Mesenchymal stem cell (in vitro differentiated cells and primary cell): ENCODE measurements around the gene LPAR3.

Experiments used
- DNase-seq: peaks from one replicate; pipeline ENCODE4 v3.0.0-alpha.2; 2013
- H2AFZ ChIP-seq: one replicate; pipeline ENCODE4 v1.6.1; 2013; ENCODE audit warnings: low read depth, mild to moderate bottlenecking, control low read depth, inconsistent platforms, low read length, moderate library complexity
- H2AK5ac ChIP-seq: 2 replicates; pipeline ENCODE4 v1.6.1; 2013; ENCODE audit warnings: low read length, moderate library complexity, mild to moderate bottlenecking, inconsistent platforms; ENCODE audit not compliant: severe bottlenecking
- H2BK120ac ChIP-seq: one replicate; pipeline ENCODE4 v1.6.1; 2013; ENCODE audit warnings: low read depth, mild to moderate bottlenecking, inconsistent platforms, low read length, moderate library complexity
- H2BK12ac ChIP-seq, 2 experiments: one replicate each; pipeline ENCODE4 v1.6.1; 2013; ENCODE audit warnings: inconsistent platforms in 2 of 2, low read length in 2 of 2, mild to moderate bottlenecking in 2 of 2, moderate library complexity in 2 of 2, control low read depth in 1 of 2
- H2BK15ac ChIP-seq: one replicate; pipeline ENCODE4 v1.6.1; 2013; ENCODE audit warnings: mild to moderate bottlenecking, low read depth, inconsistent platforms; ENCODE audit not compliant: poor library complexity, severe bottlenecking
- H2BK5ac ChIP-seq: 2 replicates; pipeline ENCODE4 v1.6.1; 2013; ENCODE audit warnings: low read depth, mild to moderate bottlenecking, low read length, control low read depth, inconsistent platforms; ENCODE audit not compliant: poor library complexity, severe bottlenecking
- H3K14ac ChIP-seq, 2 experiments: one replicate each; pipeline ENCODE4 v1.6.1; 2013; ENCODE audit warnings: inconsistent platforms in 2 of 2, low read length in 2 of 2, control low read depth in 1 of 2, mild to moderate bottlenecking in 1 of 2, moderate library complexity in 1 of 2
- H3K18ac ChIP-seq, 2 experiments: one replicate each; pipeline ENCODE4 v1.6.1; 2013; ENCODE audit warnings: inconsistent platforms in 2 of 2, low read length in 2 of 2, control low read depth in 1 of 2, low read depth in 1 of 2, mild to moderate bottlenecking in 1 of 2
- H3K23ac ChIP-seq, 2 experiments: one replicate each; pipeline ENCODE4 v1.6.1; 2013; ENCODE audit warnings: inconsistent platforms in 2 of 2, low read length in 2 of 2, mild to moderate bottlenecking in 2 of 2, moderate library complexity in 2 of 2, control low read depth in 1 of 2
- H3K27ac ChIP-seq: 2 replicates; pipeline ENCODE4 v1.5.1; 2013; ENCODE audit warnings: mild to moderate bottlenecking, moderate library complexity, low read length, control low read depth, inconsistent platforms; ENCODE audit not compliant: poor library complexity, severe bottlenecking
- H3K27me3 ChIP-seq, 2 experiments: 2 replicates each; pipeline versions ENCODE4 v1.6.1 to v1.7.0; 2013; ENCODE audit warnings: low read length in 2 of 2, mild to moderate bottlenecking in 2 of 2, moderate library complexity in 2 of 2, control low read depth in 1 of 2, inconsistent platforms in 1 of 2; ENCODE audit not compliant: control insufficient read depth in 1 of 2, insufficient read depth in 1 of 2
- H3K36me3 ChIP-seq, 2 experiments: 2 replicates each; pipeline versions ENCODE4 v1.6.1 to v1.7.0; 2013; ENCODE audit warnings: low read length in 2 of 2, control low read depth in 1 of 2, inconsistent platforms in 1 of 2, low read depth in 1 of 2, mild to moderate bottlenecking in 1 of 2; ENCODE audit not compliant: insufficient read depth in 2 of 2, control insufficient read depth in 1 of 2
- H3K4ac ChIP-seq, 2 experiments: one replicate each; pipeline ENCODE4 v1.6.1; 2013; ENCODE audit warnings: inconsistent platforms in 2 of 2, low read length in 2 of 2, mild to moderate bottlenecking in 2 of 2, moderate library complexity in 2 of 2, control low read depth in 1 of 2, low read depth in 1 of 2
- H3K4me1 ChIP-seq: 2 replicates; pipeline ENCODE4 v1.6.1; 2013; ENCODE audit warnings: low read depth, low read length, control low read depth; ENCODE audit not compliant: control insufficient read depth, insufficient read depth
- H3K4me2 ChIP-seq: 2 replicates; pipeline ENCODE4 v1.6.1; 2013; ENCODE audit warnings: low read length, mild to moderate bottlenecking, inconsistent platforms; ENCODE audit not compliant: poor library complexity, severe bottlenecking
- H3K4me3 ChIP-seq, 2 experiments: 2 replicates each; pipeline versions ENCODE4 v1.5.1 to v1.7.0; 2013; ENCODE audit warnings: low read length in 2 of 2, mild to moderate bottlenecking in 2 of 2, control low read depth in 1 of 2, low read depth in 1 of 2; ENCODE audit not compliant: insufficient read depth in 1 of 2
- H3K79me1 ChIP-seq: replicated peaks from 2 replicates; pipeline ENCODE4 v1.6.1; 2013; ENCODE audit warnings: mild to moderate bottlenecking, control low read depth, low read length, inconsistent platforms; ENCODE audit not compliant: poor library complexity, severe bottlenecking
- H3K9ac ChIP-seq: 2 replicates; pipeline ENCODE4 v1.7.0; 2013; ENCODE audit warnings: mild to moderate bottlenecking, low read length, moderate library complexity
- H3K9me3 ChIP-seq: 2 replicates; pipeline ENCODE4 v1.7.0; 2013; ENCODE audit warnings: mild to moderate bottlenecking, low read length; ENCODE audit not compliant: control insufficient read depth
- H4K8ac ChIP-seq: one replicate; pipeline ENCODE4 v1.6.1; 2013; ENCODE audit warnings: inconsistent platforms, mild to moderate bottlenecking, low read length, moderate library complexity
- H4K91ac ChIP-seq: one replicate; pipeline ENCODE4 v1.6.1; 2013; ENCODE audit warnings: mild to moderate bottlenecking, low read length, inconsistent platforms
- WGBS: methylation state at CpG from one replicate; pipeline ENCODE4 v1.1.7; 2013; ENCODE audit warnings: mixed read lengths; 5-methylcytosine and 5-hydroxymethylcytosine counted together

The LPAR3 gene

DNA sequence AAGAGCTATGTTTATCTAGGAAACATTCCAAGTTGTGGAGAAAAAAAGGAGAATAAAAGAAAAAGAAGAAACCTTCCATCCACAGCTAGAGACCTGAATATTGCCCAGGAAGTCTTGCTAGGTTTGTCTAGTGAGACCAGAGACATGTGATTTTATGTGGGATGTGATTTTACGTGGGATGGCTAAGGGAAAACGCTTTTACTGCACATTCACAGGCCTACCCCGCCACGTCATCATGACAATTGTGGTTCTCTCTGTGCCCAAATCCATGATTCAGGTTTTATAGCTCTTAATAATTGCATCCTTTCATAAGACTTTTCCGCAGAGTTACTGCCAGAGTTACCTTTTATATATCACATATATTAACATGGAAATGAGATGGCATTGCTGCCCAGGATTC lies 116.4 kb downstream of the LPAR3 start:
- Histone ChIP-seq H3K4me2 (no peak overlapping the region), H3K27ac (no peak overlapping the region), H3K14ac (no peak overlapping the region), H3K4me1 (peaks cover 1% of the 10 kb centered on the region), H2AK5ac (no peak overlapping the region), H3K9me3 (no peaks in the 10 kb centered on the region), H3K4ac (no peak overlapping the region), H2BK120ac (no peak overlapping the region), H3K9ac (no peak overlapping the region), H3K27me3 (peaks cover 0 to 28% of the 10 kb centered on the region in 2 experiments), H2BK15ac (no peak overlapping the region), H3K4me3 (no peak overlapping the region), H3K23ac (no peak overlapping the region), H3K79me1 (no peaks in the 10 kb centered on the region), H2AFZ (no peak overlapping the region), H4K91ac (no peak overlapping the region), H2BK12ac (no peak overlapping the region), H4K8ac (no peak overlapping the region), H3K18ac (no peak overlapping the region), H3K36me3 (no peaks in the 10 kb centered on the region), H2BK5ac (no peak overlapping the region)
- DNase-seq: no peak
- 98% methylated on average over 5 of the region's 5 CpGs for WGBS

DNA sequence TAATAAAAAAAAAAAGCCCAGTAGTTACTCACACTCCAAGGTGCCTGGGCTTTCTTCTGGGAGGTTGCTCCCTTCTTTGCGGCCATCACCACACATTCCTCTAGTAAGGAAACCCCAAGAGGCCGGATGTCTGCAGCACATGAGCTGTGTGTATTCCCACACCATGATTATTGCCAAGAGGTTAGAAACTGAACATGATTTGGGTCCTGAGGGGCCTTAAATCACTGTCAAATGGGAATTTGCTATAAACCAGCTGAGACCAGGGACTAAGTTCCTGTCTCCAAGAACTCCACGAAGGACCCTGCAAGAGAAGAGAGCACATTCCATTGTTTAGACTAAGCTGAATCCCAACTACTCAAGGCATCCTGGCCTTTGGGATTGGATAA lies 117.5 kb downstream of the LPAR3 start:
- no peak overlapping the region for H3K27ac ChIP-seq
- WGBS: 71% methylated on average over 2 of the region's 3 CpGs

DNA sequence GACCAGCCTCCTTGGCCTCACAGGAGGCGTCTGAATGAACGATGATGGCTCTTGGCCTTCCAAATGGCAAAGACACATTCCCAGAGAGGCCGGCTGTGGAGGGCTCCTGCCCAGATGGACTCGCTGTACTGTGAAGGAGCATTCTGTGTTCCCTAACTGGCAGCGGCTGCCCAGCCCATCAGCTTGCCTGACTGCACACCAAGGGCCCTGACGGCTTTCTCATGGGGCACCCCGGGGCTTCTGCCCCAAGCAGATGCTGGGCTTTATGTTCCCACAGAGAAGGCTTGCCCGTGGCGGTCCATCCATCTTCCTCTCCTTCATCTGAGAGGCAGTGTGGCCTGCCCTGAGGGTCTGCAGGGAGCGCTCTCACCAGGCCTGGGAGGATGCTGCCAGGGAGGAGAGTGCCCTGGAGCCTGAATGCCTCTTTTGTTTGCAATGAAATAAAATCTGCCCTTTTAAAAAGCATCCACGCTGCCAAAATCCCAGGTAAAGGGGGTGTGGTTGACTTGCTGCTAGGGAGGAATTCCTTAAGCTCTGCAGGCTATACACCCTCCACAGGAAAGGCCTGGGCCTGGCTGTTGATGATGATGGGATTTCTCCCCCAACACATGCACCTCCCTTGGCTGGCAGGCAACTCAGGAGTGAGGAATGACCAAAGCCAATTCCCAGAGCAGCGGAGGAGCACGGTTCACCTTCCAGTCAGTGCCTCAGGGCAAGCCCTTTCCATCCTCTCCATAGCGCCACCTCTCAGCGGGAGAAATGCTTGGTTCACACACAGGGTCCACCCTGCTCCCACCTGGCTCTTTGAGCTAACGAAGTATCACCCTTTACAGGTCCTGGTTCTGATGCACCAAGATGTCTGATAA lies 118.1 kb downstream of the LPAR3 start:
- no peak overlapping the region for H3K27ac ChIP-seq
- no peak overlapping the region for H2BK5ac ChIP-seq
- no peak overlapping the region for H4K91ac ChIP-seq
- no peak overlapping the region for H3K14ac ChIP-seq
- no peak overlapping the region for H3K9ac ChIP-seq
- no peak overlapping the region for H4K8ac ChIP-seq
- no peak overlapping the region for H2AFZ ChIP-seq
- no peak overlapping the region for H3K4me3 ChIP-seq
- DNase-seq: no peak
- H2BK12ac ChIP-seq: no peak overlapping the region
- H2AK5ac ChIP-seq: no peak overlapping the region
- H3K79me1 ChIP-seq: no peaks in the 10 kb centered on the region
- H3K9me3 ChIP-seq: no peaks in the 10 kb centered on the region
- H3K18ac ChIP-seq: no peak overlapping the region
- H3K36me3 ChIP-seq: no peaks in the 10 kb centered on the region
- H2BK15ac ChIP-seq: no peak overlapping the region
- no peak overlapping the region for H3K23ac ChIP-seq
- peaks cover 1% of the 10 kb centered on the region for H3K4me1 ChIP-seq
- H3K4ac ChIP-seq: no peak overlapping the region
- H3K4me2 ChIP-seq: no peak overlapping the region
- peaks cover 0 to 24% of the 10 kb centered on the region in 2 experiments for H3K27me3 ChIP-seq
- no peak overlapping the region for H2BK120ac ChIP-seq
- 82% methylated on average over 15 of the region's 16 CpGs for WGBS

More for the DNA sequence above, 117.5 kb downstream of the LPAR3 start:
- no peak overlapping the region for H3K18ac ChIP-seq
- no peaks in the 10 kb centered on the region for H3K79me1 ChIP-seq
- no peak overlapping the region for H3K14ac ChIP-seq
- no peak overlapping the region for H2AFZ ChIP-seq
- H2AK5ac ChIP-seq: no peak overlapping the region
- H3K9me3 ChIP-seq: no peaks in the 10 kb centered on the region
- no peak overlapping the region for H3K4ac ChIP-seq
- no peak overlapping the region for H2BK15ac ChIP-seq
- no peak overlapping the region for H3K4me3 ChIP-seq
- no peaks in the 10 kb centered on the region for H3K36me3 ChIP-seq
- H2BK120ac ChIP-seq: no peak overlapping the region
- H3K4me1 ChIP-seq: peaks cover 1% of the 10 kb centered on the region
- no peak overlapping the region for H2BK5ac ChIP-seq
- H3K27me3 ChIP-seq: peaks cover 0 to 26% of the 10 kb centered on the region in 2 experiments
- no peak for DNase-seq
- no peak overlapping the region for H2BK12ac ChIP-seq
- H3K4me2 ChIP-seq: no peak overlapping the region
- no peak overlapping the region for H4K91ac ChIP-seq
- no peak overlapping the region for H3K23ac ChIP-seq
- H4K8ac ChIP-seq: no peak overlapping the region
- H3K9ac ChIP-seq: no peak overlapping the region

DNA sequence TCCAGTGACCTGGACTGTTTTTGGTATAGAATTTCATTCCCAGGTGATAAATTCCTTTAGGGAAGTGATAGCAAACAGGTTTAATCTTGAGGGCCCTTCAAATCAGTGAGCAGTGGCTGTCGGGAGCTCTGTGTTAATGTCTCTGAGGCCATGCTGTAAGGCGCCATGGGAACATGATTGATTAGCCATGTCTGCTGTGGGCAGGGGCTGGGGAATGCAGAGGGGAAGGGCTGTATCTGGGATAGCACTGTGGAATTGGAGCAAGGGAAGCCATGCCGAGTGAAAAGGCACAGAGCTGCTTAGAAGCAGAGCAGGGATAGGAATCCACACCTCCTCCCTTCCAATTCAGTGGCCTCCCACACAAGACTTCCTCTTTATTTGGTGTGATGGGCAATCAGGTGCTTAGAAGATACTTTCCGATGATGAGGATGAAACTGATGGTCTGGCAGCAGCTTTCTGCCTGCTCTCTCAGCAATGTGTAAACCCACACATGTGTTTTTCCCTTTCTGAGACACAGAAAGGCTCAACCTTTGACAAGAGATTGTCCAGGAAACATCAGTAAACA lies 119.0 kb downstream of the LPAR3 start:
- no peak for DNase-seq
- H3K27ac ChIP-seq: no peak overlapping the region
- H2BK120ac ChIP-seq: no peak overlapping the region
- no peak overlapping the region for H4K8ac ChIP-seq
- H3K9me3 ChIP-seq: no peaks in the 10 kb centered on the region
- no peak overlapping the region for H3K4me3 ChIP-seq
- H2AFZ ChIP-seq: no peak overlapping the region
- H3K23ac ChIP-seq: no peak overlapping the region
- H2BK15ac ChIP-seq: no peak overlapping the region
- no peaks in the 10 kb centered on the region for H3K36me3 ChIP-seq
- H3K4ac ChIP-seq: no peak overlapping the region
- peaks cover 1% of the 10 kb centered on the region for H3K4me1 ChIP-seq
- H2AK5ac ChIP-seq: no peak overlapping the region
- H3K18ac ChIP-seq: no peak overlapping the region
- H2BK12ac ChIP-seq: no peak overlapping the region
- H4K91ac ChIP-seq: no peak overlapping the region
- no peak overlapping the region for H2BK5ac ChIP-seq
- 69% methylated on average over 3 of the region's 4 CpGs for WGBS
- H3K9ac ChIP-seq: no peak overlapping the region
- H3K79me1 ChIP-seq: no peaks in the 10 kb centered on the region
- H3K14ac ChIP-seq: no peak overlapping the region
- H3K4me2 ChIP-seq: no peak overlapping the region
- peaks cover 3 to 30% of the 10 kb centered on the region in 2 experiments for H3K27me3 ChIP-seq
